HG03354 (cell line): Measurements from ENCODE around the gene ITLN1.

Experiments used
- ATAC-seq: cut with Tn5 transposase; IDR thresholded peaks from one replicate; pipeline ENCODE4 v1.9.1; 2021; ENCODE audit warnings: mild to moderate bottlenecking; ENCODE audit not compliant: unreplicated experiment, poor library complexity, severe bottlenecking

ITLN1 gene

DNA sequence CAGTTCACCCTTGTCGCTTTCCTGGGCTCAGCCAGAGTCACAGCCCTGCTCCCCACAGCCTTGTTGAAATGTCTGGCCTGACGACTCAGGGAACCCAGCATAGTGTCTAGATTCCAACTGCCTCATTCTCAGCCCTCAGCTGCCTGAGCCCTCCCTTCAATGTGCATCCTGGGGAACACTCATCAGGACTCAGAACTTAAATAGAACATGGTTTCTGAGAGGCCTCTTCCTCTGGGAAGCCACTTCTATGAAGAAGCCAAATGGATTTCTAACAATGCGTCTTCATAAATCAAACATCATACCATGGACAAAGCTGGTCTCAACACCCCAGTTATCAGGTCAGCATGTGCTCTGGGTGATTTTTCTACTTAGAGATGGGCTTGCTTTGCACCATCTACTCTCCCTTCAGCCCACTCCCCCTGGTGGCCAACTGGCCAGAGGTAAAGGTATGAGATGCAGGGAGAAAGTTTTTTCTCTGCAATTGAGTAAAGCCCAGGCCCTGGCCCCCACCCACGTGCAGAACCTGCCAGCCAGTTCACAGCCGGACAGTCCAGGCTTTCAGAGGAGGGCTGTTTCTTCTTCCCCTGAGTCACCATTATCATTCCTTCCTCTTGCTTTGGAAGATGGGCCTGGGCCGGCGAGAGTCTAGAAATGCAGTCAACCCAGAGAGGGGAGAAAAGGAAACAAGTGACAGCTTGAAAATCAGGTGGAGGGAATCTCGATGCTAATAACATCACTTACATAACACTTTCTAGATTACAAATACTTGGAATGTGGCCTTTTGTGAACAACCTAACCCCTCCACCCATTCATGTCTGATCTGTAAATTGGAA lies 54.4 kb downstream of the ITLN1 start:
- peak; percentile 56 for ATAC-seq

DNA sequence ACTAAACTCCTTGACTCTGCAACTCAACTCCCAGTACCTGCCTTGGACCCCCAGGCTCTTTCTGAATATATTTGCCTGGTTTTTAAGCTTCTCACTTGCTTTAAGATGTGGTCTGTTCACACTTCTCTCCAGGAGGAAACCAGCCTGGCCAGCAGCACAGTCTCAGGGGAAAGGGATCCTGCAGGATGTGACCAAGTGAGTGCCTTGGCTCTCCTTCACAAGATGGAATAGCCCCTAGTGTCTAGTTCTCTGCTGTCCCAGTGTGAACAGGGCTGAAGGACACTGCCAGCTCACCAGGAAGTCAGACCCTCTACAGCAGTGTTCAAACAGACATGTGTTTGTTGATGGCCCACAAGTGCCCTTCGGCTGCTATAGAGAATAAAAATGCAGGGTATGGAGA lies 55.2 kb downstream of the ITLN1 start:
- ATAC-seq, result no peak

DNA sequence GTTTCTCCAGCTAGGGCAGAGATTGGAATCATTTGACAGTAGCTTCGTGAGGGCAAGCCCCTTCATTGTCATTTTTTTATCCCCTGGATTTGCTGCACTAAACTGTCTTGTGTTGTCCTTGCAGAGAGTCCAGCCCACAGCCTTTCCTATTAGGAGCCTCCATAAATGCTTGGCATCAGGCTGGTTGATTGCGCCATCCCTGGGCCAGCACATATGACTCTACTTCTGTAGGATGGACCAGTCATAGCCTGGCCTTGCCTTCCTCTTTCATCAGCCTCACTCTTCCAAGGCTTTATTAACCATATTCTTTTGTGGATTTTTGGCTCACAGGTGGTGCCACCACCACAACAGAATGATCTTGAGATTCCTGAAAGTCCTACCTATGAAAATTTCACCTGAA lies 57.6 kb downstream of the ITLN1 start:
- ATAC-seq, result no peak

DNA sequence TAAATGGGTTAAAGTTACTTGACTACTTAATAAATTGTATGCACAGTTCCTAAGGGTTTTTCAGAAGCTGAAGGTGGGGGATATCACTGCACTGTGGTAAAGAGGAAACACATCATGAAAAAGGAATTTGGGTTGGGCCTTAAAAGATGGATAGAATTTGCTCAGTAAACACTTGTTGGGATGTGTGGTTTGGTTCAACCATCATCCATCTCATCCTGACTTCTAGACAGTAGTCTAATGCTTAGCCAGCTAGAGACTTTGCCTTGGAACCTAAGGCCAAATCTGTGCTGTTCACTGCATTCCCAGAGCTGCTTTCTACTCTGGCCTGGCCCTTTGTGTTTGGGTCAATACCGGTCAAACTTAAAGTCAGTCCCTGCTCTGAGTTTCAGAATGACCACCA lies 58.4 kb downstream of the ITLN1 start:
- ATAC-seq, result no peak
